ENCODE measurements around the gene SLC22A4.

Gene SLC22A4

GRCh38 chr5:132369007-132369473 is 74.8 kb downstream of the SLC22A4 start:
- TF ChIP-seq, protein P1, sequence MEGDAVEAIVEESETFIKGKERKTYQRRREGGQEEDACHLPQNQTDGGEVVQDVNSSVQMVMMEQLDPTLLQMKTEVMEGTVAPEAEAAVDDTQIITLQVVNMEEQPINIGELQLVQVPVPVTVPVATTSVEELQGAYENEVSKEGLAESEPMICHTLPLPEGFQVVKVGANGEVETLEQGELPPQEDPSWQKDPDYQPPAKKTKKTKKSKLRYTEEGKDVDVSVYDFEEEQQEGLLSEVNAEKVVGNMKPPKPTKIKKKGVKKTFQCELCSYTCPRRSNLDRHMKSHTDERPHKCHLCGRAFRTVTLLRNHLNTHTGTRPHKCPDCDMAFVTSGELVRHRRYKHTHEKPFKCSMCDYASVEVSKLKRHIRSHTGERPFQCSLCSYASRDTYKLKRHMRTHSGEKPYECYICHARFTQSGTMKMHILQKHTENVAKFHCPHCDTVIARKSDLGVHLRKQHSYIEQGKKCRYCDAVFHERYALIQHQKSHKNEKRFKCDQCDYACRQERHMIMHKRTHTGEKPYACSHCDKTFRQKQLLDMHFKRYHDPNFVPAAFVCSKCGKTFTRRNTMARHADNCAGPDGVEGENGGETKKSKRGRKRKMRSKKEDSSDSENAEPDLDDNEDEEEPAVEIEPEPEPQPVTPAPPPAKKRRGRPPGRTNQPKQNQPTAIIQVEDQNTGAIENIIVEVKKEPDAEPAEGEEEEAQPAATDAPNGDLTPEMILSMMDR (IDR thresholded peaks at IDR 0.05; ENCODE audit: low read depth, low read length) = no peak
- DNase-seq (ENCODE audit: low read depth) = no peak

DNA sequence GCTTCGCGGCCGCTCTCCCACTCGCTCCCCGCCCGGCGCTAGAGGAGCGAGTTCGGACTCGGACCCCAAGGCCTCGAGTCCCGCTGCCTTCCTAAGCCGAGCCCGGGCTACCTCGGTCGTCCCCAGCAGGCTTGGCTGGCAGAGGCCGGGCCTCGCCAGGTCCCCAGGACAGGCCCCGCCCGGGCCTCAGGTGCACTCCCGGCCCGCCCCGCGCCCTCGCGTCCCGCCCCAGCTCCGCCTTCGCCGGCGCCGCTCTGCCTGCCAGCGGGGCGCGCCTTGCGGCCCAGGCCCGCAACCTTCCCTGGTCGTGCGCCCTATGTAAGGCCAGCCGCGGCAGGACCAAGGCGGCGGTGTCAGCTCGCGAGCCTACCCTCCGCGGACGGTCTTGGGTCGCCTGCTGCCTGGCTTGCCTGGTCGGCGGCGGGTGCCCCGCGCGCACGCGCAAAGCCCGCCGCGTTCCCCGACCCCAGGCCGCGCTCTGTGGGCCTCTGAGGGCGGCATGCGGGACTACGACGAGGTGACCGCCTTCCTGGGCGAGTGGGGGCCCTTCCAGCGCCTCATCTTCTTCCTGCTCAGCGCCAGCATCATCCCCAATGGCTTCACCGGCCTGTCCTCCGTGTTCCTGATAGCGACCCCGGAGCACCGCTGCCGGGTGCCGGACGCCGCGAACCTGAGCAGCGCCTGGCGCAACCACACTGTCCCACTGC is 75.4 kb downstream of the SLC22A4 start, which contains the start of gene SLC22A5:
Gene SLC22A5, plus strand, starts transcription at position 237 of the 707 bp plus-strand sequence. Its CDS starts 263 bp downstream, at position 500.
- peak; percentile 85 for DNase-seq (ENCODE audit: low read depth)
- TF ChIP-seq POLR2A (IDR thresholded peaks at IDR 0.05; ENCODE audit: extremely low read depth, insufficient read length) = peak; percentile 28
- TF ChIP-seq, protein P1 (IDR thresholded peaks at IDR 0.05; ENCODE audit: low read depth, low read length) = no peak
- peak within 1 kb of the TSS; percentile 64 for H3K4me3 ChIP-seq (ENCODE audit: low read depth, low read length)

More at GRCh38 chr5:132369007-132369473, 74.8 kb downstream of the SLC22A4 start:
- H3K4me3 ChIP-seq (ENCODE audit: low read depth, low read length) = peak overlapping the region; percentile 64

- DNase-seq (ENCODE audit: low read depth) = no peak
- peak overlapping the region; percentile 51 for H3K4me3 ChIP-seq (ENCODE audit: low read depth, low read length)
- TF ChIP-seq, protein P2, sequence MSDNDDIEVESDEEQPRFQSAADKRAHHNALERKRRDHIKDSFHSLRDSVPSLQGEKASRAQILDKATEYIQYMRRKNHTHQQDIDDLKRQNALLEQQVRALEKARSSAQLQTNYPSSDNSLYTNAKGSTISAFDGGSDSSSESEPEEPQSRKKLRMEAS (IDR thresholded peaks at IDR 0.05; ENCODE audit: low read depth, low read length) = no peak
- TF ChIP-seq POLR2A (IDR thresholded peaks at IDR 0.05; ENCODE audit: extremely low read depth, insufficient read length) = no peak
- TF ChIP-seq MYC (IDR thresholded peaks at IDR 0.05; ENCODE audit: low read depth, low read length) = no peak
- TF ChIP-seq, protein P1 (IDR thresholded peaks at IDR 0.05; ENCODE audit: low read depth, low read length) = no peak
Observed at GRCh38 chr5:132370181-132370970, 76.2 kb downstream of the SLC22A4 start.

DNA sequence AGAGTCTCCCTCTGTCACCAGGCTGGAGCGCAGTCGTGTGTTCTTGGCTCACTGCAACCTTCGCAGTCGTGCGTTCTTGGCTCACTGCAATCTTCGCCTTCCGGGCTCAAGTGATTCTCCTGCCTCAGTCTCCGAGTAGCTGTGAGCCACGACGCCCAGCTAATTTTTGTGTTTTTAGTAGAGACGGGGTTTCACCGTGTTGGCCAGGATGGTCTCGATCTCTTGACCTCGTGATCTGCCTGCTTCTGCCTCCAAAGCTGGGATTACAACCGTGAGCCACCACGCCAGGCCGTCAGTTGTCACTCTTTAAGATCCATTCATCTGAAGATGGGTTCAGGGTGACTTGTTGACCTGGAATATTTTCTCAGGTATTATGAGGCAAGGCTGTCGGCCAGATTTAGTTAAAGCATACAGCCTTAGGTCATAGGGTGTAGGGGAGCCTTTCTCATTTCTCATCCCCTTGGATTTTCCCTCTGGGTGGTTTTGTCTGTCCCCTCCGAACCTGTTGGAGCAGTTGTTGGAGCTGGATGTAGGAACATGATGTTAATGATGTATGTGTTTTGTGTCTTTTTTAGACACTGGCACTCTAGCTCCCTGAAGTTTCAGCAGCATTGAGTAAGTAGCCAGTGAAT is 76.9 kb downstream of the SLC22A4 start:
- DNase-seq (ENCODE audit: low read depth) = no peak
- no peak overlapping the region for H3K4me3 ChIP-seq (ENCODE audit: low read depth, low read length)
- no peak for TF ChIP-seq MYC (IDR thresholded peaks at IDR 0.05; ENCODE audit: low read depth, low read length)
- TF ChIP-seq, protein P1 (IDR thresholded peaks at IDR 0.05; ENCODE audit: low read depth, low read length) = no peak

DNA sequence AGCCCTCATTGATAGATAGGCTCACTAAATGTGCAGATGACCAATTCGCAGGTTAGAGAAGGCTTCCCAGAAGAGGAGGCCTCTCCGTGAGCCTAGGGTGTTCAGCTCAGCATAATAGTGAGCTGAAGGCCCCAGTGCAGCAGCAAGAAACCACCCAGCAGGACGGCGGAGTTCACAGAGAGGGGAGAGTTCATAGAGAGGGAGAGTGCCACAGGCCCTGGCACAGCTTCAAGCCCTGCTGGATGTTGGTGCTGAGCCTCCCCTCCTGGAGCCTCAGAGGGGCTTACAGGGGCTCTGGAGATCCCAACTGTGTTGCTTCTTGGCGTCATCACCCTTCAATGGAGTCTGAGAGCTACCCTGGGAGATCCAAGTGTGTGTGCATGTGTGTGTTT is 77.4 kb downstream of the SLC22A4 start:
- TF ChIP-seq, protein P2 (IDR thresholded peaks at IDR 0.05; ENCODE audit: low read depth, low read length) = no peak
- TF ChIP-seq MYC (IDR thresholded peaks at IDR 0.05; ENCODE audit: low read depth, low read length) (no peak), POLR2A (IDR thresholded peaks at IDR 0.05; ENCODE audit: extremely low read depth, insufficient read length) (no peak)
- TF ChIP-seq, protein P1 (IDR thresholded peaks at IDR 0.05; ENCODE audit: low read depth, low read length) = no peak
- H3K4me3 ChIP-seq (ENCODE audit: low read depth, low read length) = no peak overlapping the region
- no peak for DNase-seq (ENCODE audit: low read depth)

Measured in NB4 (cell line).